Mesothelial cell of epicardium (in vitro differentiated cells): ENCODE data around the gene PTGES3L. TPM values are rescaled to one million over a fixed set of nuclear protein-coding genes. Genes with fewer than 3 reads are reported as not detected.

Source experiments
- DNase-seq, 2 experiments: peaks; one replicate each; pipeline ENCODE4 v3.0.0; 2021; ENCODE audit warnings: low spot score in 2 of 2; ENCODE audit not compliant: unreplicated experiment in 2 of 2
- H3K27ac Mint-ChIP-seq: 2 replicates; pipeline ENCODE4 v1.8.0; 2021; ENCODE audit warnings: mixed read lengths
- H3K27me3 Mint-ChIP-seq: 2 replicates; pipeline ENCODE4 v1.8.0; 2021; ENCODE audit warnings: low read depth, mixed read lengths
- H3K36me3 Mint-ChIP-seq: 2 replicates; pipeline ENCODE4 v1.8.0; 2021; ENCODE audit warnings: mixed read lengths
- H3K4me1 Mint-ChIP-seq: 2 replicates; pipeline ENCODE4 v1.8.0; 2021; ENCODE audit warnings: mixed read lengths
- H3K4me3 Mint-ChIP-seq: 2 replicates; pipeline ENCODE4 v1.8.0; 2021; ENCODE audit warnings: mild to moderate bottlenecking, moderate library complexity, mixed read lengths
- H3K9me3 Mint-ChIP-seq: 2 replicates; pipeline ENCODE4 v1.8.0; 2021; ENCODE audit warnings: mixed read lengths
- total RNA-seq: library from RNA; stranded (reverse); gene quantifications from 3 replicates; pipeline ENCODE4 v1.2.1, GENCODE V29; 2021
- TF ChIP-seq, protein P1 (sequence below): fragments of 200-600 bp; sonication (generic); IDR thresholded peaks from one replicate; pipeline ENCODE4 v1.5.0; 2021; ENCODE audit warnings: antibody characterized with exemption; ENCODE audit not compliant: unreplicated experiment

Gene PTGES3L
- 1.5 to 2.0 TPM (median 1.6 TPM) in 3 replicates for total RNA-seq

DNA sequence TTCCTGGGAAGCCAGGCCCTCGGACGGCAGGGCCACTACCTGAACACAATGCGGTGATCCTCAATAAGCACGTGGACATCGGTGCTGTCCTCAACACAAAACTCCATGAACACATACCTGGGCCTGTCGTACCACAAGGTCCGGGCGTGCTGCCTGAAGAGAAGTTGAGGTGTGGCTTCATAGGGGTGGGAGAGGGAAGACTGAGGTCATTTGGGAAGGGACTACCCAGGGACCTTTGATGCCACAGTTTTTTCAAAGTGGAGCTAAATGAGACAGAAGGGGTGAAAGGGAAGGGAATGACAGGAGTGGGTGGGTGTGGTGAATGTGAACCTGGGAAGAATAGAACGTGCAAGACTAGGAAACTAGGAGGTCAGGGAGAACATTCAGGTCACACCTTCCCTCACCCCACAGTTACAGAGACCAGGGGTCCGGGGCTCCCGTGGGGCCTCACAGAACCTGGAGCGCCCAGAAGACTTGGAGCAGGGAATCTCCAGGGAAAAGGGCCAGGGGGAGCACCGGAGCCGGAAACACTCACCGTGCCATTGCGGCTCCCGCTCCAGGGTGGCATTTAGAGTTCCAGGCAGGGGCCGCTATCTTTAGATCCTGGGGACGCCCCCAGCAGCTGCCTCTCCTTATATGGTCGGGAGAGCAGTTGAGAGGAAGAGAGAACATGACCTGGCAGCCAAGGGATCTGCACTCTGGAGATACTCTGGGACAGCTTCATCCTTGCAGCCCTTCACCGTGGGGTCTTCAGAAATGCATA lies at the start of gene PTGES3L:
Gene PTGES3L, minus strand, starts transcription at position 570 of the 763 bp plus-strand sequence. Its CDS starts 27 bp downstream, at position 543.
- Mint-ChIP-seq H3K27me3 (no peaks in the 10 kb centered on the region), H3K4me1 (peaks cover 28% of the 10 kb centered on the region), H3K9me3 (no peaks in the 10 kb centered on the region), H3K4me3 (peak within 1 kb of the TSS; percentile 97), H3K36me3 (no peaks in the 10 kb centered on the region), H3K27ac (peak within 1 kb of the TSS; percentile 99)
- TF ChIP-seq, protein P1, sequence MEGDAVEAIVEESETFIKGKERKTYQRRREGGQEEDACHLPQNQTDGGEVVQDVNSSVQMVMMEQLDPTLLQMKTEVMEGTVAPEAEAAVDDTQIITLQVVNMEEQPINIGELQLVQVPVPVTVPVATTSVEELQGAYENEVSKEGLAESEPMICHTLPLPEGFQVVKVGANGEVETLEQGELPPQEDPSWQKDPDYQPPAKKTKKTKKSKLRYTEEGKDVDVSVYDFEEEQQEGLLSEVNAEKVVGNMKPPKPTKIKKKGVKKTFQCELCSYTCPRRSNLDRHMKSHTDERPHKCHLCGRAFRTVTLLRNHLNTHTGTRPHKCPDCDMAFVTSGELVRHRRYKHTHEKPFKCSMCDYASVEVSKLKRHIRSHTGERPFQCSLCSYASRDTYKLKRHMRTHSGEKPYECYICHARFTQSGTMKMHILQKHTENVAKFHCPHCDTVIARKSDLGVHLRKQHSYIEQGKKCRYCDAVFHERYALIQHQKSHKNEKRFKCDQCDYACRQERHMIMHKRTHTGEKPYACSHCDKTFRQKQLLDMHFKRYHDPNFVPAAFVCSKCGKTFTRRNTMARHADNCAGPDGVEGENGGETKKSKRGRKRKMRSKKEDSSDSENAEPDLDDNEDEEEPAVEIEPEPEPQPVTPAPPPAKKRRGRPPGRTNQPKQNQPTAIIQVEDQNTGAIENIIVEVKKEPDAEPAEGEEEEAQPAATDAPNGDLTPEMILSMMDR = no peak
- peak in 1 of 2 experiments; percentile 42 for DNase-seq

- no peaks in the 10 kb centered on the region for H3K27me3 Mint-ChIP-seq
- DNase-seq = no peak
- TF ChIP-seq, protein P1 = no peak
- no peaks in the 10 kb centered on the region for H3K9me3 Mint-ChIP-seq
- no peak overlapping the region for H3K4me3 Mint-ChIP-seq
- peaks cover 9% of the 10 kb centered on the region for H3K4me1 Mint-ChIP-seq
- no peak overlapping the region for H3K27ac Mint-ChIP-seq
- no peaks in the 10 kb centered on the region for H3K36me3 Mint-ChIP-seq
These were observed 48.5 kb upstream of the PTGES3L start for GRCh38 chr17:43028221-43028861.

DNA sequence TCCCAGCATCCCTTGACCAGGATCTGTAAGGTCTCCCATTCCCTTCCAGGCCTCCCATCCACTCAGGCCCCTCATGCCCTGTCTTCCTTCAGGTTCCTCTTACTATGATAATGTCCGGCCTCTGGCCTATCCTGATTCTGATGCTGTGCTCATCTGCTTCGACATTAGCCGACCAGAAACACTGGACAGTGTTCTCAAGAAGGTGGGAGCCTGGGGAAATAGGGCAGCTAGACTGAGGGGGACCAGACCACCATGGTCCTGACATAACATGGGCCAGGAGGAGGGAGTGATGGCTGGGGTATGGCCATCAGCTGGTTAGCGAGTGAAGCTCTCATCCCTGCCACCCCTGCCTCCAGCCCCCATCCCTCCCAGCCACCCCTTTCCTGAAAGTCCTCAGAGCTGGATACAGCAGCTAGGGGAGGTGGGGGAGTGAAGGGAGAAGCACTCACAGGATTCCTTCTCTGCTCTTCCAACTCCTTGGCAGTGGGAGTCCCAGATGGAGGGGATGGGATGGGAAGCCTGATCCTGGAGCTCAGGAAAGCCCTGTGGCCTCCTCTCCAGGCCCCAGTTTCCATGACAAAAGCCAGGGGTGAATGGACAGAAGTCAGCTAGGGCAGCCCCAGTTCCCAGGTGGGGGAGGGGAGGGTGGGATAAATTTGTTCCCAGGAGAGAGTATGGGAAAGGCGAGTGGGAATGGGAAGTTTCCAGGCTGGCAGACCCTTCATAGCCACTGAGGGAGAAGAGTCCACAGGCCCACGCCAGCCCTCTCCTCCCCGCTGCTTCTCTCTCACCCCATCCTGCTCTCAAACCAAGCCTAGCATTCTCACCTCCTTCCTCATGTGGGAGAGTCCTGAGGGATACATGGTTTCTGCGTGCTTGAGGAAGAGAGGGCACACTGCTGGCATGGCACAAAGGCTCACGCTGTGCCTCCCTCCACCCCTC lies 47.5 kb upstream of the PTGES3L start:
- Mint-ChIP-seq H3K4me3 (no peak overlapping the region), H3K9me3 (no peaks in the 10 kb centered on the region), H3K27ac (no peak overlapping the region), H3K36me3 (no peaks in the 10 kb centered on the region), H3K4me1 (peaks cover 9% of the 10 kb centered on the region), H3K27me3 (no peaks in the 10 kb centered on the region)
- TF ChIP-seq, protein P1 = no peak
- no peak for DNase-seq

- Mint-ChIP-seq H3K36me3 (no peaks in the 10 kb centered on the region), H3K27ac (peak overlapping the region; percentile 67), H3K27me3 (no peaks in the 10 kb centered on the region), H3K9me3 (no peaks in the 10 kb centered on the region), H3K4me3 (peak overlapping the region; percentile 54), H3K4me1 (peaks cover 9% of the 10 kb centered on the region)
- DNase-seq = no peak
- TF ChIP-seq, protein P1 = no peak
These were observed 46.7 kb upstream of the PTGES3L start for GRCh38 chr17:43026595-43026994.

DNA sequence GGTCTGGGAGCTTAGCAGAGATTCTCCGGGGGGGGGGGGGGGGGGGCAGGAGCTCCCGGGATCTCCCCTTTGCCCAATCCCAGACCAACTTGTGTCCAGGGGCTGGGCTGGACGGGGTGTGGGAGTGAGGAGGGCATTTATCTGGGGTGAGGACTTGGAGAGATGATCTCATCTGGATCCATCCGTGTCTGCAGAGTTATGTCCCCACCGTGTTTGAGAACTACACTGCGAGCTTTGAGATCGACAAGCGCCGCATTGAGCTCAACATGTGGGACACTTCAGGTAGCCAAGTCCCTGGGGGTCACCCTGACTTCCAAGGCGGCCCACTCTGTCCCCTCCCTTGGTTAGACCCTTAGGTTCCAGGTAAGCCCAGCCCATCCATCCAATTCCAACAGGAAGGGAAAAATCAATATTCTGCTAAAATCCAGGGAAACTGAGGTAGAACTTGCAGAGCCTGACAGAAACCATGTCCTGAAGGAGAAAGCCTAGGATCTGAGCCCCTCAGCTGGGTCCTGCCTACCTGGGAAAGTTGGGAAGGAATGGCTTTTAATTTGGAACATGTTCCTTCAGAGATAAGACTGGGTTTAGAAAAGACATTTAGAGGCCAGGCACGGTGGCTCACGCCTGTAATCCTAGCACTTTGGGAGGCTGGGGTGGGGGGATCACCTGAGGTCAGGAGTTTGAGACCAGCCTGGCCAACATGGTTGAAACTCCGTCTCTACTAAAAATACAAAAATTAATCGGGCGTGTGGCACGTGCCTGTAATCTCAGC lies 46.1 kb upstream of the PTGES3L start:
- peaks cover 13% of the 10 kb centered on the region for H3K4me1 Mint-ChIP-seq
- H3K4me3 Mint-ChIP-seq = peak overlapping the region; percentile 77
- TF ChIP-seq, protein P1 = no peak
- H3K27me3 Mint-ChIP-seq = no peaks in the 10 kb centered on the region
- peak overlapping the region; percentile 67 for H3K27ac Mint-ChIP-seq
- H3K36me3 Mint-ChIP-seq = no peaks in the 10 kb centered on the region
- no peak for DNase-seq
- H3K9me3 Mint-ChIP-seq = no peaks in the 10 kb centered on the region
